NB4 (cell line): ENCODE measurements around the gene SMARCE1.

Experiments used
- MYC ChIP-seq: IDR thresholded peaks from 2 replicates; pipeline ENCODE4 v1.6.1; 2011; ENCODE audit warnings: low read depth, low read length
- POLR2A ChIP-seq: IDR thresholded peaks from 2 replicates; pipeline ENCODE4 v1.6.1; 2011; ENCODE audit warnings: mild to moderate bottlenecking; ENCODE audit not compliant: insufficient read length; ENCODE audit errors: extremely low read depth

DNA sequence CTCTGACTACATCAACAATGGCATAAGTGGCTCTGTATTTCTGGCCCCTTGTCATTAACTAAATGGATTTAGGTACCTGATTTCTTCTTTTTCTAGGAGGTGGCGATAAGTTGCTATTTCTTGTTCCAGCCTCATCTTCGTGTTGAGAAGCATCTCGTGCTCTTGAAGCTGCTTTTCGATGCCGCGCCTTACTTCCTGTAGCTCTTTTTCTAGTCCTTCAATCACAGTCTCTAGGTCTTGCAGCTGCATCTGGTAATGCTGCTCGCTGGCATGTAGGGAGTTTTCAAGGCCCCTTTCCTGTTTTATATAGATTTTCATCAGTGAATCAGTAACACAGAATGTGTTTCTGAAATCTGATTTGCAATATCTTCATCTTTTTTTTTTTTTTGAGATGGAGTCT is 12.3 kb upstream of the SMARCE1 start:
- TF ChIP-seq POLR2A (no peak), MYC (no peak)
